ENCODE measurements around the gene EPB41L2. TPM values are rescaled to one million over a fixed set of nuclear protein-coding genes. Genes with fewer than 3 reads are reported as not detected.

EPB41L2 gene
- total RNA-seq, 4 donors from 2014 or later = 46.1 to 258 (median 88.3) TPM

DNA sequence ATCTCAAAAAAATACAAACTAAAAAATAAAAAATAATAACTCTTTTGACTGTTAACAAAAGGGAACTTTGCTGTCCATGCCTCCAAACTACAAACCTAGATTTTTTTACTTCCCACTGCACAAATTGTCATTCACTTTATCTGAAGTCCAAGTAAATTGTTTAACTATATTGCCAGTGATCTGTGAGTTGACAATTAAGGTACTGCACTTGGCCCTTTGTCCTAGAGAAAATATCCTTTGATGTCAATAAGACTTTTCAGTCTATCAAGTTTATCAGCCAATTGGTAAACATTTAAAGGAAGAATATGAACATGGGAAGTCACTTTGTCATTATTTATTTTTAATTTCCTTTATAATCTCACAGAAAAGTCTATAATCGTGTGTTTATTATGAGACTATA lies 19.3 kb upstream of the EPB41L2 start:
- DNase-seq = no peak
- Histone ChIP-seq H3K9me3 (no peaks in the 10 kb centered on the region), H3K27ac (no peak overlapping the region), H3K36me3 (no peaks in the 10 kb centered on the region), H3K4me1 (no peaks in the 10 kb centered on the region), H3K4me3 (no peak overlapping the region), H3K27me3 (no peaks in the 10 kb centered on the region)
- TF ChIP-seq, protein P1, sequence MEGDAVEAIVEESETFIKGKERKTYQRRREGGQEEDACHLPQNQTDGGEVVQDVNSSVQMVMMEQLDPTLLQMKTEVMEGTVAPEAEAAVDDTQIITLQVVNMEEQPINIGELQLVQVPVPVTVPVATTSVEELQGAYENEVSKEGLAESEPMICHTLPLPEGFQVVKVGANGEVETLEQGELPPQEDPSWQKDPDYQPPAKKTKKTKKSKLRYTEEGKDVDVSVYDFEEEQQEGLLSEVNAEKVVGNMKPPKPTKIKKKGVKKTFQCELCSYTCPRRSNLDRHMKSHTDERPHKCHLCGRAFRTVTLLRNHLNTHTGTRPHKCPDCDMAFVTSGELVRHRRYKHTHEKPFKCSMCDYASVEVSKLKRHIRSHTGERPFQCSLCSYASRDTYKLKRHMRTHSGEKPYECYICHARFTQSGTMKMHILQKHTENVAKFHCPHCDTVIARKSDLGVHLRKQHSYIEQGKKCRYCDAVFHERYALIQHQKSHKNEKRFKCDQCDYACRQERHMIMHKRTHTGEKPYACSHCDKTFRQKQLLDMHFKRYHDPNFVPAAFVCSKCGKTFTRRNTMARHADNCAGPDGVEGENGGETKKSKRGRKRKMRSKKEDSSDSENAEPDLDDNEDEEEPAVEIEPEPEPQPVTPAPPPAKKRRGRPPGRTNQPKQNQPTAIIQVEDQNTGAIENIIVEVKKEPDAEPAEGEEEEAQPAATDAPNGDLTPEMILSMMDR (IDR thresholded peaks at IDR 0.05) = peak in 3 of 6 experiments; percentile 20 to 34 (median 27)
- TF ChIP-seq POLR2A (IDR thresholded peaks at IDR 0.05) = no peak

DNA sequence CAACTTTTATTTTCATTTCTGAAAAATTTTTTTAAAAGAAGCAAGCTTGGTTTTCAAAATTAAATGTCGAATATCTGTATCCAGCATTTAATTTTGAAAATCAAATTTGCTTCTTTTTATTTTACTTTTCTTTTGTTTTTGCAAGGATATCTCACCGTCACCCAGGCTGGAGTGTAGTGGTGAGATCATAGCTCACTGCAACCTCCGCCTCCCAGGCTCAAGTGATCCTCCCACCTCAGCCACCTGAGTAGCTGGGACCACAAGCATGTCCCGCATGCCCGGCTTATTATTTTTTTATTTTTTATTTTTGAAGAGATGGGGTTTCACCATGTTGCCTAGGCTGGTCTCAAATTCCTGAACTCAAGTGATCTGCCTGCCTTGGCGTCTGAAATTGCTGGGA lies 17.0 kb upstream of the EPB41L2 start:
- no peak for TF ChIP-seq POLR2A (IDR thresholded peaks at IDR 0.05)
- TF ChIP-seq, protein P1 (IDR thresholded peaks at IDR 0.05) = no peak
- Histone ChIP-seq H3K27ac (no peak overlapping the region), H3K4me1 (no peaks in the 10 kb centered on the region), H3K27me3 (no peaks in the 10 kb centered on the region), H3K9me3 (no peaks in the 10 kb centered on the region), H3K4me3 (no peak overlapping the region), H3K36me3 (no peaks in the 10 kb centered on the region)
- no peak for DNase-seq

DNA sequence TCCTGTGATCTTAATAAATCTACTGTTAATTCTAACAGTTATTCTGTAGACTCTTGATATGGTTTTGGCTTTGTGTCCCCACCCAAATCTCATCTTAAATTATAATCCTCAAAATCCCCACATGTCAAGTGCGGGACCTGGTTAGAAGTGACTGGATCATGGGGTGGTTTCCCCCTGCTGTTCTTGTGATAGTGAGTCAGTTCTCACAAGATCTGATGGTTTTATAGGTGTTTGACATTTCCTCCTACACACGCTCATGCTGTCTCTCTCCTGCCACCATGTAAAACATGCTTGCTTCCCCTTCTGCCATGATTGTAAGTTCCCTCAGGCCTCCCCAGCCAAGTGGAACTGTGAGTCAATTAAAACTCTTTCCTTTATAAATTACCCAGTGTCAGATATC lies 10.5 kb upstream of the EPB41L2 start:
- Histone ChIP-seq H3K4me3 (no peak overlapping the region), H3K27ac (no peak overlapping the region), H3K27me3 (no peaks in the 10 kb centered on the region), H3K9me3 (no peaks in the 10 kb centered on the region), H3K4me1 (no peaks in the 10 kb centered on the region), H3K36me3 (no peaks in the 10 kb centered on the region)
- TF ChIP-seq, protein P1 (IDR thresholded peaks at IDR 0.05) = no peak
- no peak for TF ChIP-seq POLR2A (IDR thresholded peaks at IDR 0.05)
- no peak for DNase-seq

DNA sequence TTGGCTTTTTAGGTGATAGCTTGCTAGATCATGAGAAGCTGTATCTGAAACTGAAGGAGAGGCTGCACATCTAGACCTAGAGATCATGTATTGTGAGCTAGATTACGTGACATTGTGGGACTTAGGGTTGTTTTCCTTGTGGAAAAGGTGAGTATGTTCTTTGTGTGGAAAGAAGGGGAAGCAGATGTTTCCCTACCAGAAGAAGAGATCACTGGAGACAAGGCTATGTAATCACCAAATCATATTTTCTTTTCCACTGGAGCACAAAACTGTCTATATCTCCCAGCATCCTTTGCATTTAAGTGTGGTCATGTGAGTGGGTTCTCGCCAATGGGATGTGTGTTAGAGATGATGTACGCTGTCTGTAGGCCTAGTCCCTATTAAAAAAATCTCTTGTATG lies 7.0 kb upstream of the EPB41L2 start:
- TF ChIP-seq POLR2A (IDR thresholded peaks at IDR 0.05) = no peak
- TF ChIP-seq, protein P1 (IDR thresholded peaks at IDR 0.05) = no peak
- H3K27me3 ChIP-seq = no peaks in the 10 kb centered on the region
- H3K9me3 ChIP-seq = no peaks in the 10 kb centered on the region
- H3K4me3 ChIP-seq = no peak overlapping the region
- no peak for DNase-seq
- H3K27ac ChIP-seq = no peak overlapping the region
- no peaks in the 10 kb centered on the region for H3K4me1 ChIP-seq
- H3K36me3 ChIP-seq = no peaks in the 10 kb centered on the region

DNA sequence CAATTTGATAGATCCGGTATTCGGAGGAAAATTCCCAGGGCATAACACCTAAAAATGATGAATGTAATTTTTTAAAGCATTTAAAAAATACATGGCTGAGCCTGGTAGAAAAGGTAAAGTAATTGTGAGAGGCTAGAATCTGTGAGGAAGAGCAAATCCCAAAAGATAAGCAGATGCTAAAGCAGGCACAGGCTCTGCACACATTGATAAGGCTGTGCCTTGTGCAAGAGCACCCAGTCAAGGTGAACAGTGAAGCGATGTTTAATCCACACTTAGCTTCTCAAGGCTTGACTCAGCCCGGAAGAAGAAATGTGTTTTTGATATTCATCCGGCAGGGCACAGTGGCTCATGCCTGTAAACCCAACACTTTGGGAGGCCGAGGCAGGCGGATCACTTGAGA lies 5.1 kb upstream of the EPB41L2 start:
- Histone ChIP-seq H3K36me3 (no peaks in the 10 kb centered on the region), H3K4me3 (no peak overlapping the region), H3K27me3 (no peaks in the 10 kb centered on the region), H3K4me1 (peaks cover 0 to 5% (median 2%) of the 10 kb centered on the region in 4 donors), H3K27ac (no peak overlapping the region), H3K9me3 (no peaks in the 10 kb centered on the region)
- DNase-seq = no peak
- TF ChIP-seq, protein P1 (IDR thresholded peaks at IDR 0.05) = no peak
- no peak for TF ChIP-seq POLR2A (IDR thresholded peaks at IDR 0.05)

DNA sequence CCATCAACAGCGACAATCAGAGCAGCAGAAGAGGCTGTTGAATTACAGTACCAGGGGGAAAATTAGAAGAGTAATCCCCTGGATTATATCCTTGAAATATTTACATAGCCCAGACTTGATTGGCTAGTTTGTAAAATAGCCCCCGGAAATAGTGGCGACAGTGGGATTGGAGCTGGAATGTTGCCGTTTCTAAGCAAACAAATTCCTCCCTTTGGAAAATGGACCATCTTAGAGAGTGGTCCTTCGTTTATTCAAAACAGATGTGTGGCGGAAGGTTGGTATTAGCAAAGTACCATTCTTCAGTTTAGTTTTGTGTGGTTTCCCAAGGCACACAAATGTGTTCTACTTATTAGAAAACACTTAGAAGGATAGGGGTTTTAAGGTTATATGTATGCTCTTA lies 4.5 kb upstream of the EPB41L2 start:
- Histone ChIP-seq H3K9me3 (no peaks in the 10 kb centered on the region), H3K36me3 (no peaks in the 10 kb centered on the region), H3K27me3 (no peaks in the 10 kb centered on the region), H3K27ac (no peak overlapping the region), H3K4me3 (no peak overlapping the region), H3K4me1 (peaks cover 0 to 5% (median 2%) of the 10 kb centered on the region in 4 donors)
- DNase-seq = no peak
- TF ChIP-seq, protein P1 (IDR thresholded peaks at IDR 0.05) = no peak
- TF ChIP-seq POLR2A (IDR thresholded peaks at IDR 0.05) = no peak

Measured in Peyer's patch (tissue), 4 donors.